ENCODE data around the gene CITED4. TPM values are rescaled to one million over a fixed set of nuclear protein-coding genes. Genes with fewer than 3 reads are reported as not detected.

The CITED4 gene
- total and polyA plus RNA-seq, 11 donors: 3.2 to 49.5 (median 29.2) TPM

Other genes with a start within 250 kb of the CITED4 start
- 1 to 10 TPM in 5 of 9 donors, under 1 TPM in 4; 0.56 to 3.0 (median 1.1) TPM for gene RIMS3, start 196.7 kb downstream of the CITED4 start, total RNA-seq
- gene RIMS3, start 196.7 kb downstream of the CITED4 start, polyA plus RNA-seq: under 1 TPM; 0.23 to 0.30 TPM
- 10 to 100 TPM; 52.6 to 82.8 (median 69.4) TPM for gene NFYC, start 170.7 kb downstream of the CITED4 start, total RNA-seq
- 10 to 100 TPM; 45.2 to 52.8 TPM for gene NFYC, start 170.7 kb downstream of the CITED4 start, polyA plus RNA-seq
- 1 to 10 TPM; 1.3 to 4.4 (median 2.2) TPM for gene KCNQ4, start 78.6 kb downstream of the CITED4 start, total RNA-seq
- gene KCNQ4, start 78.6 kb downstream of the CITED4 start, polyA plus RNA-seq: 1 to 10 TPM; 1.3 to 1.8 TPM
- 10 to 100 TPM in 3 of 9 donors, 1 to 10 TPM in 6; 5.4 to 14.0 (median 7.4) TPM for gene CTPS1, start 117.3 kb upstream of the CITED4 start, total RNA-seq
- gene CTPS1, start 117.3 kb upstream of the CITED4 start, polyA plus RNA-seq: 10 to 100 TPM in 1 of 2 donors, 1 to 10 TPM in 1; 3.7 to 22.5 TPM
- under 1 TPM in 7 of 9 donors, not detected in 2; 0.08 to 0.25 (median 0.12) TPM for gene SLFNL1, start 159.4 kb upstream of the CITED4 start, total RNA-seq
- gene SLFNL1, start 159.4 kb upstream of the CITED4 start, polyA plus RNA-seq: under 1 TPM; 0.11 to 0.12 TPM